ENCODE measurements around the gene NOVA2. TPM values are rescaled to one million over a fixed set of nuclear protein-coding genes. Genes with fewer than 3 reads are reported as not detected.

NOVA2 gene
- total and polyA plus RNA-seq, 9 of the 15 experiments (the other 6 are each of a cell fraction or from before 2014, with no cell fraction given), result not detected

- TF ChIP-seq AFF1 (IDR thresholded peaks at IDR 0.05; ENCODE audit: low read depth in 1 of 2, partially characterized antibody in 2 of 2) (no peak), BCOR (IDR thresholded peaks at IDR 0.05) (peak; percentile 96), TCF3 (CRISPR knock-in tag; IDR thresholded peaks at IDR 0.05) (no peak), KDM1A (IDR thresholded peaks at IDR 0.05) (peak; percentile 84 to 87), DLX4 (CRISPR knock-in tag; IDR thresholded peaks at IDR 0.05) (no peak), ZNF23 (CRISPR knock-in tag; IDR thresholded peaks at IDR 0.05) (no peak), TBL1XR1 (IDR thresholded peaks at IDR 0.05; ENCODE audit: low read length in 2 of 2) (no peak), HDAC2 (IDR thresholded peaks at IDR 0.05) (peak; percentile 54; the same call in 1 of the 2 replicates), MAFK (IDR thresholded peaks at IDR 0.05; ENCODE audit: low read length) (no peak)
These were observed 73.6 kb downstream of the NOVA2 start (continued) for GRCh38 chr19:45899919-45900589.
